Measurements from ENCODE around the gene KLHL33. TPM values are rescaled to one million over a fixed set of nuclear protein-coding genes. Genes with fewer than 3 reads are reported as not detected.

Gene KLHL33
- total and polyA plus RNA-seq, 10 of the 15 experiments (the other 5 are each of a cell fraction or from before 2014, with no cell fraction given) = 0.01 to 0.16 (median 0.04) TPM; not detected in 5

DNA sequence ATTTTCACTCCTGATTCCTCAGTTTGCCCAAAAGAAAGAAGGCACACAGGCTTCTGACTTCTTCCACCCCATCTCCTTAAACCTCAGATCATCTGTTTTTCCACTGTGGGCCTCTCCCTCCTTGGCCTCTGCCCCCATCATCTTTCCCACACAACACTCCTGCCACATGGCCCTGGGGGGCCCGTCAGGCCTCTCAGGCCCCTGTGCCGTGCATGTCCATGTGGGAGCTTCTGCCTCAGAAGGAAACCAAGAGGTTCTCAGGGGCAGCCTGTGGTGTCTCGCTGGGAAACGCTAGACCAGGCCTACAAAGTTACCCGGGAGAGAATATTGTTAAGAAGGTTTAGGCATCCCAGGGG lies 8.0 kb downstream of the KLHL33 start (continued):
- TF ChIP-seq SMC3 (IDR thresholded peaks at IDR 0.05; ENCODE audit: borderline replicate concordance, low read length) (no peak), ZNF384 (IDR thresholded peaks at IDR 0.05; ENCODE audit: borderline replicate concordance, low read depth, low read length) (no peak), KAT2A (conservative IDR thresholded peaks at IDR 0.05; ENCODE audit: control insufficient read depth, low read depth, low read length) (no peak), GABPA (IDR thresholded peaks at IDR 0.05; ENCODE audit: low read depth) (no peak)
- TF ChIP-seq, protein P1, sequence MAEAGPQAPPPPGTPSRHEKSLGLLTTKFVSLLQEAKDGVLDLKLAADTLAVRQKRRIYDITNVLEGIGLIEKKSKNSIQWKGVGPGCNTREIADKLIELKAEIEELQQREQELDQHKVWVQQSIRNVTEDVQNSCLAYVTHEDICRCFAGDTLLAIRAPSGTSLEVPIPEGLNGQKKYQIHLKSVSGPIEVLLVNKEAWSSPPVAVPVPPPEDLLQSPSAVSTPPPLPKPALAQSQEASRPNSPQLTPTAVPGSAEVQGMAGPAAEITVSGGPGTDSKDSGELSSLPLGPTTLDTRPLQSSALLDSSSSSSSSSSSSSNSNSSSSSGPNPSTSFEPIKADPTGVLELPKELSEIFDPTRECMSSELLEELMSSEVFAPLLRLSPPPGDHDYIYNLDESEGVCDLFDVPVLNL (IDR thresholded peaks at IDR 0.05; ENCODE audit: low read depth, low read length) = no peak

DNA sequence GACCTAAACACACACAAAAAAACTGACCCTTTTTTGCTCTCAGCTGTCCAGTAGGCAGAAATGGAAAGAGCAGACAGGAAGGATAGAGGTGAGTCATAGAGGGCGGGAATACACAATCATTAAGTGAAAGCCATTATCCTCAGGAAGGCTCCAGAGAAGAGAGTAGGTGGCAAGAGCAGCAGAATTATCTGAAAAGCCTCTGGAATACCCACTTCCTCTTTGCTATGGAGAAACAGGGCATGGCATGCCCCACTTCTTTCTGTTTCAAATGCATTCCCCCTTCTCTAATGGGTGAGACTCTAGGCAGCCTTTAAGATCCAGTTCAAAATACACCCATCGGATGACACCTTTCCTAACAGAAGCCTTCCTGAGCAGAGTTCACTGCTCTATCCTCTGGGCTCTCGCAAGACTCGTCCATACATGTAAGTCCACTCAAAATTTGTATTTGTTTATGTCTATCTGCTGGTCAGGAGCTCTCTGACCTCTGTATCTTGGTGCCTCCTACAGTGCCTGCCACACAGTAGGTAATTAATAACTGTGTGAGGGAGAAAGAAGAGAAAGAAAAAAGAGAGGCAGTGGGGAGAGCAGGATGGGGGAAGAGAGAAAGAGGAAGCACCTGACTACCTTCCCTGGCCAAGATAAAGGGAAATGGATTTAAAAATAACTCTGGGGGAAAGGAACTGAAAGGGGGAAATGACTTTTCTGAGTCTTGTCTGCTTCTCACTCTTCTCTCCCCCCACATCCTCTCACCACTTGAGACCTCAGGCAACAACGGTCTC lies 8.5 kb downstream of the KLHL33 start:
- ChIA-PET SMC1A (ENCODE audit: uncharacterized antibody, unreplicated experiment) (interaction anchor here (1.2 to 2.0 kb wide), 3 partner anchors 12 to 38 kb away, joined by 3 to 8 read pairs (median 5); no protein-coding TSS in a partner anchor), CTCF (interaction anchor here (0.6 to 8.6 kb wide), 3 partner anchors 12 to 337 kb away, joined by 3 to 70 read pairs (median 4); no protein-coding TSS in a partner anchor), POLR2A (no interaction called here), RAD21 (ENCODE audit: unreplicated experiment) (no interaction called here)
- Histone ChIP-seq H2AFZ (ENCODE audit: control insufficient read depth, low read depth, low read length) (peak overlapping the region; percentile 48), H3K4me1 (ENCODE audit: control insufficient read depth, insufficient read depth, low read length) (peaks cover 18% of the 10 kb centered on the region), H3K27ac (ENCODE audit: control insufficient read depth, insufficient read depth) (peak overlapping the region; percentile 89), H3K4me3 (peak overlapping the region; percentile 50; the same call in 1 of the 2 replicates), H4K20me1 (ENCODE audit: control insufficient read depth, insufficient read depth) (no peaks in the 10 kb centered on the region), H3K36me3 (ENCODE audit: control insufficient read depth in 2 of 2, insufficient read depth in 2 of 2, low read length in 1 of 2) (no peaks in the 10 kb centered on the region), H3K27me3 (replicated peaks in 1 of 2; ENCODE audit: control insufficient read depth in 2 of 2, insufficient read depth in 2 of 2, low read length in 1 of 2) (no peaks in the 10 kb centered on the region), H3K9me3 (replicated peaks; ENCODE audit: control insufficient read depth, insufficient read depth, low read length) (no peaks in the 10 kb centered on the region), H3K79me2 (ENCODE audit: control insufficient read depth, insufficient read depth, low read length) (no peaks in the 10 kb centered on the region), H3K4me2 (ENCODE audit: control insufficient read depth, insufficient read depth) (peak overlapping the region; percentile 91), H3K9ac (ENCODE audit: control insufficient read depth, insufficient read depth, low read length) (peak overlapping the region; percentile 64)
- peak; percentile 98 for FAIRE-seq
- ATAC-seq = peak; percentile 85
- no TSS peak for BruUV-seq (replicated peaks)
- in situ Hi-C loops (cut with MboI) = no loop called here
- DNase-seq (ENCODE audit: low read depth, low spot score) = peak; percentile 71
- intact Hi-C loops (cut with micrococcal nuclease; ENCODE audit: unreplicated experiment) = loop anchor here (1.0 to 2.0 kb wide), 2 partner anchors 14 to 27 kb away; partner anchors contain the start of genes APEX1, OSGEP and TEP1
- WGBS (ENCODE audit: insufficient coverage, insufficient replicate concordance, low lambda C conversion rate, missing lambda C conversion rate) = 14% methylated on average over 5 of the region's 5 CpGs
- TF ChIP-seq EED (IDR thresholded peaks at IDR 0.05; ENCODE audit: low read depth) = peak; percentile 97
- TF ChIP-seq GABPA (IDR thresholded peaks at IDR 0.05; ENCODE audit: low read depth) = 0 out of 2 replicates have a peak, but pooled peaks have one; percentile 24
- TF ChIP-seq WRNIP1 (IDR thresholded peaks at IDR 0.05; ENCODE audit: borderline replicate concordance, low read depth, low read length) = no peak
- TF ChIP-seq NBN (IDR thresholded peaks at IDR 0.05) = peak; percentile 36; the same call in 1 of the 2 replicates
- 0 out of 2 replicates have a peak, but pooled peaks have one; percentile 39 for TF ChIP-seq TBL1XR1 (IDR thresholded peaks at IDR 0.05; ENCODE audit: low read depth, low read length)
- 0 out of 4 replicates have a peak, but pooled peaks of 1 of the 2 experiments have one; percentile 18 for TF ChIP-seq CEBPB (IDR thresholded peaks at IDR 0.05; ENCODE audit: borderline replicate concordance in 1 of 2, low read depth in 2 of 2, low read length in 2 of 2)
- peak; percentile 88; the same call in 1 of the 2 replicates for TF ChIP-seq DPF2 (IDR thresholded peaks at IDR 0.05)
- TF ChIP-seq RUNX3 (IDR thresholded peaks at IDR 0.05; ENCODE audit: low read length) = peak; percentile 83
- peak; percentile 78 for TF ChIP-seq RELB (IDR thresholded peaks at IDR 0.05; ENCODE audit: low read depth)
- 0 out of 2 replicates have a peak, but pooled peaks have one; percentile 61 for TF ChIP-seq PML (IDR thresholded peaks at IDR 0.05; ENCODE audit: low read length)
- TF ChIP-seq, protein P1 (IDR thresholded peaks at IDR 0.05; ENCODE audit: low read depth, low read length) = no peak
- TF ChIP-seq MTA3 (IDR thresholded peaks at IDR 0.05; ENCODE audit: borderline replicate concordance, low read length) = peak; percentile 78; the same call in 1 of the 2 replicates
- peak; percentile 94 to 95 for TF ChIP-seq IKZF2 (IDR thresholded peaks at IDR 0.05)
- peak; percentile 78 for TF ChIP-seq MEF2B (IDR thresholded peaks at IDR 0.05; ENCODE audit: partially characterized antibody, poor library complexity, severe bottlenecking)
- no peak for TF ChIP-seq MXI1 (IDR thresholded peaks at IDR 0.05; ENCODE audit: low read depth, low read length)
- TF ChIP-seq SP1 (IDR thresholded peaks at IDR 0.05; ENCODE audit: low read depth, low read length) = peak; percentile 53

Data from GM12878 (cell line).